Mesenchymal stem cell (in vitro differentiated cells and primary cell): ENCODE data around the gene PAPPA.

Experiments used
- DNase-seq: peaks from one replicate; pipeline ENCODE4 v3.0.0-alpha.2; 2013
- H2AFZ ChIP-seq: one replicate; pipeline ENCODE4 v1.6.1; 2013; ENCODE audit warnings: low read depth, mild to moderate bottlenecking, control low read depth, inconsistent platforms, low read length, moderate library complexity
- H2AK5ac ChIP-seq: 2 replicates; pipeline ENCODE4 v1.6.1; 2013; ENCODE audit warnings: low read length, moderate library complexity, mild to moderate bottlenecking, inconsistent platforms; ENCODE audit not compliant: severe bottlenecking
- H2BK120ac ChIP-seq: one replicate; pipeline ENCODE4 v1.6.1; 2013; ENCODE audit warnings: low read depth, mild to moderate bottlenecking, inconsistent platforms, low read length, moderate library complexity
- H2BK12ac ChIP-seq, 2 experiments: one replicate each; pipeline ENCODE4 v1.6.1; 2013; ENCODE audit warnings: inconsistent platforms in 2 of 2, low read length in 2 of 2, mild to moderate bottlenecking in 2 of 2, moderate library complexity in 2 of 2, control low read depth in 1 of 2
- H2BK15ac ChIP-seq: one replicate; pipeline ENCODE4 v1.6.1; 2013; ENCODE audit warnings: mild to moderate bottlenecking, low read depth, inconsistent platforms; ENCODE audit not compliant: poor library complexity, severe bottlenecking
- H2BK5ac ChIP-seq: 2 replicates; pipeline ENCODE4 v1.6.1; 2013; ENCODE audit warnings: low read depth, mild to moderate bottlenecking, low read length, control low read depth, inconsistent platforms; ENCODE audit not compliant: poor library complexity, severe bottlenecking
- H3K14ac ChIP-seq, 2 experiments: one replicate each; pipeline ENCODE4 v1.6.1; 2013; ENCODE audit warnings: inconsistent platforms in 2 of 2, low read length in 2 of 2, control low read depth in 1 of 2, mild to moderate bottlenecking in 1 of 2, moderate library complexity in 1 of 2
- H3K18ac ChIP-seq, 2 experiments: one replicate each; pipeline ENCODE4 v1.6.1; 2013; ENCODE audit warnings: inconsistent platforms in 2 of 2, low read length in 2 of 2, control low read depth in 1 of 2, low read depth in 1 of 2, mild to moderate bottlenecking in 1 of 2
- H3K23ac ChIP-seq, 2 experiments: one replicate each; pipeline ENCODE4 v1.6.1; 2013; ENCODE audit warnings: inconsistent platforms in 2 of 2, low read length in 2 of 2, mild to moderate bottlenecking in 2 of 2, moderate library complexity in 2 of 2, control low read depth in 1 of 2
- H3K27ac ChIP-seq: 2 replicates; pipeline ENCODE4 v1.5.1; 2013; ENCODE audit warnings: mild to moderate bottlenecking, moderate library complexity, low read length, control low read depth, inconsistent platforms; ENCODE audit not compliant: poor library complexity, severe bottlenecking
- H3K27me3 ChIP-seq, 2 experiments: 2 replicates each; pipeline versions ENCODE4 v1.6.1 to v1.7.0; 2013; ENCODE audit warnings: low read length in 2 of 2, mild to moderate bottlenecking in 2 of 2, moderate library complexity in 2 of 2, control low read depth in 1 of 2, inconsistent platforms in 1 of 2; ENCODE audit not compliant: control insufficient read depth in 1 of 2, insufficient read depth in 1 of 2
- H3K36me3 ChIP-seq, 2 experiments: 2 replicates each; pipeline versions ENCODE4 v1.6.1 to v1.7.0; 2013; ENCODE audit warnings: low read length in 2 of 2, control low read depth in 1 of 2, inconsistent platforms in 1 of 2, low read depth in 1 of 2, mild to moderate bottlenecking in 1 of 2; ENCODE audit not compliant: insufficient read depth in 2 of 2, control insufficient read depth in 1 of 2
- H3K4ac ChIP-seq, 2 experiments: one replicate each; pipeline ENCODE4 v1.6.1; 2013; ENCODE audit warnings: inconsistent platforms in 2 of 2, low read length in 2 of 2, mild to moderate bottlenecking in 2 of 2, moderate library complexity in 2 of 2, control low read depth in 1 of 2, low read depth in 1 of 2
- H3K4me1 ChIP-seq: 2 replicates; pipeline ENCODE4 v1.6.1; 2013; ENCODE audit warnings: low read depth, low read length, control low read depth; ENCODE audit not compliant: control insufficient read depth, insufficient read depth
- H3K4me2 ChIP-seq: 2 replicates; pipeline ENCODE4 v1.6.1; 2013; ENCODE audit warnings: low read length, mild to moderate bottlenecking, inconsistent platforms; ENCODE audit not compliant: poor library complexity, severe bottlenecking
- H3K4me3 ChIP-seq, 2 experiments: 2 replicates each; pipeline versions ENCODE4 v1.5.1 to v1.7.0; 2013; ENCODE audit warnings: low read length in 2 of 2, mild to moderate bottlenecking in 2 of 2, control low read depth in 1 of 2, low read depth in 1 of 2; ENCODE audit not compliant: insufficient read depth in 1 of 2
- H3K79me1 ChIP-seq: replicated peaks from 2 replicates; pipeline ENCODE4 v1.6.1; 2013; ENCODE audit warnings: mild to moderate bottlenecking, control low read depth, low read length, inconsistent platforms; ENCODE audit not compliant: poor library complexity, severe bottlenecking
- H3K9ac ChIP-seq: 2 replicates; pipeline ENCODE4 v1.7.0; 2013; ENCODE audit warnings: mild to moderate bottlenecking, low read length, moderate library complexity
- H3K9me3 ChIP-seq: 2 replicates; pipeline ENCODE4 v1.7.0; 2013; ENCODE audit warnings: mild to moderate bottlenecking, low read length; ENCODE audit not compliant: control insufficient read depth
- H4K8ac ChIP-seq: one replicate; pipeline ENCODE4 v1.6.1; 2013; ENCODE audit warnings: inconsistent platforms, mild to moderate bottlenecking, low read length, moderate library complexity
- H4K91ac ChIP-seq: one replicate; pipeline ENCODE4 v1.6.1; 2013; ENCODE audit warnings: mild to moderate bottlenecking, low read length, inconsistent platforms
- WGBS: methylation state at CpG from one replicate; pipeline ENCODE4 v1.1.7; 2013; ENCODE audit warnings: mixed read lengths; 5-methylcytosine and 5-hydroxymethylcytosine counted together

The PAPPA gene

DNA sequence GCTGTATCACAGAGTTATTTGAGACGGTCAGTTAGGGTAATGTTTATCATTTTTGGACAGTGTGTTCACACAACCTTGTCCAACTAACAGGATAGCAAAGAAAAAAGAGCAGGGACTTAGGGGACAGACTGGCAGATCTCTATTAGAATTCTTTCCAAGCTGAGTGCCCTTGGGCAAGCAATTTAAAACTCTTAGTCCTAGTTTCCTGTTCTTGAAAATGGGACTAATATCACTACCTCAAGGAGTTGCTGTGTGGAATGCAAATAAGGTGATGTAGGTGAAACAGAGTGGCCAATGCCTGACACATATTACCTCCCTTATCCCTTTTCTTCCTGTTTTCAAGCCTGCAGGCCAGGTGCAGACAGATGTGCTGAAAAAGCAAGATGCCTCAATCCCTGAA is 186.7 kb downstream of the PAPPA start:
- H3K23ac ChIP-seq = no peak overlapping the region
- H2AFZ ChIP-seq = no peak overlapping the region
- no peak overlapping the region for H4K8ac ChIP-seq
- H3K4ac ChIP-seq = no peak overlapping the region
- no peak overlapping the region for H2BK5ac ChIP-seq
- H3K9ac ChIP-seq = no peak overlapping the region
- no peak for DNase-seq
- H3K79me1 ChIP-seq = peaks cover 2% of the 10 kb centered on the region
- no peak overlapping the region for H3K27ac ChIP-seq
- 90% methylated on average over 1 of the region's 1 CpG for WGBS
- H2BK120ac ChIP-seq = no peak overlapping the region
- H3K4me3 ChIP-seq = no peak overlapping the region
- H3K18ac ChIP-seq = no peak overlapping the region
- no peak overlapping the region for H3K14ac ChIP-seq
- no peak overlapping the region for H2AK5ac ChIP-seq
- peaks cover 7 to 87% of the 10 kb centered on the region in 2 experiments for H3K36me3 ChIP-seq
- no peak overlapping the region for H2BK12ac ChIP-seq
- H4K91ac ChIP-seq = no peak overlapping the region
- no peaks in the 10 kb centered on the region for H3K9me3 ChIP-seq
- H3K4me2 ChIP-seq = no peak overlapping the region
- peaks cover 4% of the 10 kb centered on the region for H3K4me1 ChIP-seq
- H2BK15ac ChIP-seq = no peak overlapping the region
- H3K27me3 ChIP-seq = no peaks in the 10 kb centered on the region

DNA sequence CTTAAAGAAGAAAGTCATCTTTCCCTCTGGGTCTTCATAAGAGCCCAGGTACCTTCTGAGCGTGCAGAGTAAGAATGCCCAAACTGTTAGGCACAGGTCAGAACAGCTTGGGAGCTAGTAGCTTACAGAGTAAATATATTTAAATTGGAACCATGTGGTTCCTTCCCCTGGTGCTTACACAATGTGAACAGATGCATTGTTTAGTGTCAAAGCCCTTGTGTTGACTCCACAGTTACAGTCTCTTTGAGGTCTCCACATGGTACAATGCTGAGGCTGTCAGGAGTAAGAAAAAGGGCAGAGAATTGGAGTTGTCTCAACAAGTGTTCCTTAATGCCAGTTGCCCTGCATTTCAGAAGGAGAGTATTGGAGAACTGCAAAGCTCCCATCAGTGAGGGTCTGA is 188.5 kb downstream of the PAPPA start:
- no peak overlapping the region for H3K9ac ChIP-seq
- no peak overlapping the region for H3K18ac ChIP-seq
- no peak overlapping the region for H2BK120ac ChIP-seq
- no peak overlapping the region for H3K14ac ChIP-seq
- peaks cover 10 to 91% of the 10 kb centered on the region in 2 experiments for H3K36me3 ChIP-seq
- H2BK15ac ChIP-seq = no peak overlapping the region
- H2BK5ac ChIP-seq = no peak overlapping the region
- H3K23ac ChIP-seq = no peak overlapping the region
- peaks cover 3% of the 10 kb centered on the region for H3K4me1 ChIP-seq
- no peak overlapping the region for H3K27ac ChIP-seq
- peaks cover 2% of the 10 kb centered on the region for H3K79me1 ChIP-seq
- no peaks in the 10 kb centered on the region for H3K9me3 ChIP-seq
- no peaks in the 10 kb centered on the region for H3K27me3 ChIP-seq
- no peak overlapping the region for H2BK12ac ChIP-seq
- WGBS = 96% methylated on average over 1 of the region's 1 CpG
- no peak overlapping the region for H2AK5ac ChIP-seq
- no peak for DNase-seq
- no peak overlapping the region for H3K4me2 ChIP-seq
- H3K4me3 ChIP-seq = no peak overlapping the region
- H4K91ac ChIP-seq = no peak overlapping the region
- H2AFZ ChIP-seq = no peak overlapping the region
- no peak overlapping the region for H4K8ac ChIP-seq
- H3K4ac ChIP-seq = no peak overlapping the region

DNA sequence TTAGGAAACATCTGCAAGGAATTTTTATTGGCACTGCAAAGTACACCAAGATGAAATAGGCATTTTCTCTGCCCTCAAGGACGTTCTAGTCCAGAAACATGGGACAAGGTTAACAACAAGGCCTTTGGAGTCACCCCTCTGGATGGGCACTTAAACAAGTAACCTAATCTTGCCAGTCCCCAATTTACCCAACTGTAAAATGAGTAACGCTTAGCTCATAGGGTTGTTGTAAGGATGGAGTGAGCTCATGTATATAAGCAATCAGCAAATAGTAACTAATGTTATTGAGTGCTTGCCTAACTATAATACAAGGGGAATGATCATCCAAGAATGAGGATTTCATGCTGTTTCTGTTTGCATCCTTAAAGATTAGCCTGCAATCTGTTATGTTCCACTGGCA is 189.3 kb downstream of the PAPPA start:
- Histone ChIP-seq H3K23ac (no peak overlapping the region), H2BK15ac (no peak overlapping the region), H3K9me3 (no peaks in the 10 kb centered on the region), H4K8ac (no peak overlapping the region), H2BK12ac (no peak overlapping the region), H2AFZ (no peak overlapping the region), H2AK5ac (no peak overlapping the region), H2BK5ac (no peak overlapping the region), H3K79me1 (peaks cover 2% of the 10 kb centered on the region), H3K4ac (no peak overlapping the region), H3K18ac (no peak overlapping the region), H3K4me1 (no peaks in the 10 kb centered on the region), H3K27ac (no peak overlapping the region), H3K27me3 (no peaks in the 10 kb centered on the region), H3K4me2 (no peak overlapping the region), H3K14ac (no peak overlapping the region), H3K4me3 (no peak overlapping the region), H2BK120ac (no peak overlapping the region), H4K91ac (no peak overlapping the region), H3K9ac (no peak overlapping the region), H3K36me3 (peaks cover 14 to 92% of the 10 kb centered on the region in 2 experiments)
- no peak for DNase-seq
- 100% methylated on average over 1 of the region's 2 CpGs for WGBS

DNA sequence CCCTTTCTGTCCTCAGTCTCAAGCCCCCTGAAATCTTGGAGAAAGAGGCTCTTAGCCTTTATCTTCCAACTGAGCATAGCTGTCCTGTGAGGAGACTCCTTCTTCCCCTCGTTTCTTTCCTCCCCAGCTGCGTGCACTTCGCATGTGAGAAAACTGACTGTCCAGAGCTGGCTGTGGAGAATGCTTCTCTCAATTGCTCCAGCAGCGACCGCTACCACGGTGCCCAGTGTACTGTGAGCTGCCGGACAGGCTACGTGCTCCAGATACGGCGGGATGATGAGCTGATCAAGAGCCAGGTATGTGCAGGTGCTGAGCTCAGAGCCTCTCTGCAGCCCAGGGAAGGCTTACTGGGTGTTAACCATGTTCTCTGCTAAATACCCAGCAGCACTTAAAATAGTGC is 190.8 kb downstream of the PAPPA start:
- no peak for DNase-seq
- Histone ChIP-seq H3K4me2 (no peak overlapping the region), H2AFZ (no peak overlapping the region), H4K8ac (peak overlapping the region; percentile 82), H3K27ac (no peak overlapping the region), H2BK15ac (no peak overlapping the region), H4K91ac (no peak overlapping the region), H3K23ac (no peak overlapping the region), H3K18ac (no peak overlapping the region), H3K4ac (no peak overlapping the region), H2BK12ac (no peak overlapping the region), H3K14ac (no peak overlapping the region), H2BK120ac (no peak overlapping the region), H3K4me3 (no peak overlapping the region), H3K9ac (no peak overlapping the region), H3K9me3 (no peaks in the 10 kb centered on the region), H3K27me3 (no peaks in the 10 kb centered on the region), H2BK5ac (no peak overlapping the region), H2AK5ac (no peak overlapping the region), H3K4me1 (no peaks in the 10 kb centered on the region), H3K79me1 (peaks cover 2% of the 10 kb centered on the region), H3K36me3 (peaks cover 11 to 92% of the 10 kb centered on the region in 2 experiments)
- 96% methylated on average over 10 of the region's 10 CpGs for WGBS
